ENCODE measurements around the gene MDM1. TPM values are rescaled to one million over a fixed set of nuclear protein-coding genes. Genes with fewer than 3 reads are reported as not detected.

MDM1 gene
- total and polyA plus RNA-seq, 2 of the 13 experiments (the other 11 are each of a cell fraction or from before 2014, with no cell fraction given): 4.6 to 15.2 TPM

- WGBS (ENCODE audit: low lambda C conversion rate): 2% methylated on average over 3 of the region's 3 CpGs
- no peak overlapping the region for H2AFZ ChIP-seq (ENCODE audit: low read length)
- no TSS peak for BruUV-seq (replicated peaks)
- H3K9me3 ChIP-seq (ENCODE audit: low read length): no peaks in the 10 kb centered on the region
- in situ Hi-C loops (cut with HindIII; ENCODE audit: extremely low pct_ligation_motif_present, low pct_unique_long_range_greater_than_20kb) (no loop called here), intact Hi-C loops (cut with micrococcal nuclease; ENCODE audit: unreplicated experiment) (no loop called here)
- H3K4me2 ChIP-seq (ENCODE audit: low read depth, low read length): no peak overlapping the region
- no peak for ATAC-seq
- TF ChIP-seq CREM (IDR thresholded peaks at IDR 0.05) (no peak), CREM (CRISPR knock-in tag; IDR thresholded peaks at IDR 0.05) (no peak), SALL2 (CRISPR knock-in tag; IDR thresholded peaks at IDR 0.05) (no peak), STAT5B (CRISPR knock-in tag; IDR thresholded peaks at IDR 0.05) (no peak), ZNF713 (CRISPR knock-in tag; IDR thresholded peaks at IDR 0.05) (no peak), MAFG (CRISPR knock-in tag; IDR thresholded peaks at IDR 0.05) (no peak), STAG1 (CRISPR knock-in tag; IDR thresholded peaks at IDR 0.05) (no peak), BCL6 (CRISPR knock-in tag; IDR thresholded peaks at IDR 0.05) (no peak), REL (CRISPR knock-in tag; conservative IDR thresholded peaks at IDR 0.05) (no peak), ZNF619 (CRISPR knock-in tag; IDR thresholded peaks at IDR 0.05) (no peak), EED (CRISPR knock-in tag; IDR thresholded peaks at IDR 0.05) (no peak), TCF7L2 (IDR thresholded peaks at IDR 0.05; ENCODE audit: low read depth, low read length) (no peak), ATF4 (CRISPR knock-in tag; IDR thresholded peaks at IDR 0.05) (no peak), ZNF160 (CRISPR knock-in tag; IDR thresholded peaks at IDR 0.05) (no peak), ZNF350 (CRISPR knock-in tag; IDR thresholded peaks at IDR 0.05; ENCODE audit: borderline replicate concordance, low read depth) (no peak), ZNF549 (CRISPR knock-in tag; IDR thresholded peaks at IDR 0.05) (no peak), FUBP1 (CRISPR knock-in tag; IDR thresholded peaks at IDR 0.05; ENCODE audit: borderline replicate concordance) (no peak)
- no peaks in the 10 kb centered on the region for H3K79me2 ChIP-seq (ENCODE audit: insufficient read depth, low read length)
- no peaks in the 10 kb centered on the region for H3K4me1 ChIP-seq (ENCODE audit: insufficient read depth, low read length)
- H3K36me3 ChIP-seq (replicated peaks in 1 of 2; ENCODE audit: control insufficient read depth in 1 of 2, insufficient read depth in 2 of 2, low read length in 2 of 2): no peaks in the 10 kb centered on the region
- no peaks in the 10 kb centered on the region for H4K20me1 ChIP-seq (ENCODE audit: insufficient read depth, low read length)
- H3K4me3 ChIP-seq (replicated peaks in 1 of 3; ENCODE audit: insufficient read depth in 1 of 3, low read depth in 2 of 3, low read length in 3 of 3): no peak overlapping the region
- ChIA-PET CTCF (ENCODE audit: low intra/inter-chr PET ratio, low total read pairs) (no interaction called here), POLR2A (no interaction called here)
- no peak overlapping the region for H3K27ac ChIP-seq (ENCODE audit: extremely low read length, insufficient read depth, low read length)
- no peaks in the 10 kb centered on the region; a peak in 1 of 5 replicates for H3K27me3 ChIP-seq (ENCODE audit: control insufficient read depth in 1 of 2, insufficient read depth in 2 of 2, low read length in 2 of 2)
- no peak for DNase-seq (ENCODE audit: low spot score)
- no peak for FAIRE-seq
- no peak overlapping the region for H3K9ac ChIP-seq (ENCODE audit: insufficient read depth, low read depth, low read length)
Observed at GRCh38 chr12:68260153-68260552, 72.0 kb downstream of the MDM1 start.
